ENCODE data around the gene PCDHA9.
"Not testable (repeated sequence)": the region's sequence is repeated elsewhere in the genome, so short reads cannot be mapped to it uniquely, and the experiment has no call there.

PCDHA9 gene

DNA sequence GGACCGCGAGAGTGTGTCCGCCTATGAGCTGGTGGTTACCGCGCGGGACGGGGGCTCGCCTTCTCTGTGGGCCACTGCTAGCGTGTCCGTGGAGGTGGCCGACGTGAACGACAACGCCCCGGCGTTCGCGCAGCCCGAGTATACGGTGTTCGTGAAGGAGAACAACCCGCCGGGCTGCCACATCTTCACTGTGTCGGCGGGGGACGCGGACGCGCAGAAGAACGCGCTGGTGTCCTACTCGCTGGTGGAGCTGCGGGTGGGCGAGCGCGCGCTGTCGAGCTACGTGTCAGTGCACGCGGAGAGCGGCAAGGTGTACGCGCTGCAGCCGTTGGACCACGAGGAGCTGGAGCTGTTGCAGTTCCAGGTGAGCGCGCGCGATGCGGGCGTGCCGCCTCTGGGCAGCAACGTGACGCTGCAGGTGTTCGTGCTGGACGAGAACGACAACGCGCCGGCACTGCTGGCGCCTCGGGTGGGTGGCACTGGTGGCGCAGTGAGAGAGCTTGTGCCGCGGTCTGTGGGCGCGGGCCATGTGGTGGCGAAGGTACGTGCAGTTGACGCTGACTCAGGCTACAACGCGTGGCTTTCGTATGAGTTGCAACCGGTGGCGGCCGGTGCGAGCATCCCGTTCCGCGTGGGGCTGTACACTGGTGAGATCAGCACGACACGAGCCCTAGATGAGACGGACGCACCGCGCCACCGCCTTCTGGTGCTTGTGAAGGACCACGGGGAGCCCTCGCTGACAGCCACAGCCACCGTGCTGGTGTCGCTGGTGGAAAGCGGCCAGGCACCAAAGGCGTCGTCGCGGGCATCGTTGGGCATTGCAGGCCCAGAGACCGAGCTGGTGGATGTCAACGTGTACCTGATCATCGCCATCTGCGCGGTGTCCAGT, 12.3 kb upstream of the PCDHA9 start:
- DNase-seq (ENCODE audit: low spot score) = no peak

DNA sequence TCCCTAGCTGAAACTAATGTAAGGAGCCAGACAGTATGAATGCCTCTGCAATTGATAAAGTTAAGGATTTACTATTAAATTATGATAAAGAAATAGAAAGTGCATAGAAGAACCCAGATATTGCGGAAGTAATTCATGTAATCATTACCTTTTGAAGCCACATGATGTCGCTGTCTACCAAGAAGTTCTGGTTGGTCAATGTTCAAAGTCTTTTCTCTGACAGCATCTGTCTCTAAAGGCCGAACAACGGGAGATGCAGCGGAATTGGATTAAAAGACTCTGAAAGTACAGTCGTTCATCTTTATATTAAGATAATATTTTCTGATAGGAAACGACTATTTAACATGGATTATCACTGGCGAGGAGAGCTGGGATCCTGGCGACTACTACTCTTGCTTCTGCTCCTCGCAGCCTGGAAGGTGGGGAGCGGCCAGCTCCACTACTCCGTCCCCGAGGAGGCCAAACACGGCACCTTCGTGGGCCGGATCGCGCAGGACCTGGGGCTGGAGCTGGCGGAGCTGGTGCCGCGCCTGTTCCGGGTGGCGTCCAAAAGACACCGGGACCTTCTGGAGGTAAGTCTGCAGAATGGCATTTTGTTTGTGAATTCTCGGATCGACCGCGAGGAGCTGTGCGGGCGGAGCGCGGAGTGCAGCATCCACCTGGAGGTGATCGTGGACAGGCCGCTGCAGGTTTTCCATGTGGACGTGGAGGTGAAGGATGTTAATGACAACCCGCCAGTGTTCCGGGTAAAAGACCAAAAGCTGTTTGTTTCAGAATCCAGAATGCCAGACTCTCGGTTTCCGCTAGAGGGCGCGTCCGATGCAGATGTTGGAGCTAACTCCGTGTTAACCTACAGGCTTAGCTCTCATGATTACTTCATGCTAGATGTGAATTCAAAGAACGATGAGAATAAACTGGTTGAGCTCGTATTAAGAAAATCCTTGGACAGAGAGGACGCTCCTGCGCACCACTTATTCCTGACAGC, 6.9 kb upstream of the PCDHA9 start, which contains the start of gene PCDHA8:
Gene PCDHA8 (plus strand): TSS at position 210 of the 985 bp plus-strand sequence. CDS start 135 bp downstream, at position 345.
- no peak for DNase-seq (ENCODE audit: low spot score)

DNA sequence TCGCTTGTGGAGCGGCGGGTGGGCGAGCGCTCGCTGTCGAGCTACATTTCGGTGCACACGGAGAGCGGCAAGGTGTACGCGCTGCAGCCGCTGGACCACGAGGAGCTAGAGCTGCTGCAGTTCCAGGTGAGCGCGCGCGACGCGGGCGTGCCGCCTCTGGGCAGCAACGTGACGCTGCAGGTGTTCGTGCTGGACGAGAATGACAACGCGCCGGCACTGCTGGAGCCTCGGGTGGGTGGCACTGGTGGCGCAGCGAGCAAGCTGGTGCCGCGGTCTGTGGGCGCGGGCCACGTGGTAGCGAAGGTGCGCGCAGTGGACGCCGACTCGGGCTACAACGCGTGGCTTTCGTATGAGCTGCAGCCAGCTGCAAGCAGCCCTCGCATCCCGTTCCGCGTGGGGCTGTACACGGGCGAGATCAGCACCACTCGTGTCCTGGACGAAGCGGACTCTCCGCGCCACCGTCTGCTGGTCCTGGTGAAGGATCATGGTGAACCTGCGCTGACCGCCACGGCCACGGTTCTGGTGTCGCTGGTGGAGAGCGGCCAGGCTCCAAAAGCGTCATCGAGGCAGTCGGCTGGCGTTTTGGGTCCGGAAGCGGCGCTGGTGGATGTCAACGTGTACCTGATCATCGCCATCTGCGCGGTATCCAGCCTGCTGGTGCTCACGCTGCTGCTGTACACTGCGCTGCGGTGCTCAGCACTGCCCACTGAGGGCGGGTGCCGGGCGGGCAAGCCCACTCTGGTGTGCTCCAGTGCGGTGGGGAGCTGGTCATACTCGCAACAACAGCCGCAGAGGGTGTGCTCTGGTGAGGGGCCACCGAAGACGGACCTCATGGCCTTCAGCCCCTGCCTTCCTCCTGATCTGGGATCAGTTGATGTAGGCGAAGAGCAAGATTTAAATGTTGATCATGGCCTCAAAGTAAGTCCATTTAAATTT, 5.1 kb upstream of the PCDHA9 start:
- DNase-seq (ENCODE audit: low spot score) = no peak

DNA sequence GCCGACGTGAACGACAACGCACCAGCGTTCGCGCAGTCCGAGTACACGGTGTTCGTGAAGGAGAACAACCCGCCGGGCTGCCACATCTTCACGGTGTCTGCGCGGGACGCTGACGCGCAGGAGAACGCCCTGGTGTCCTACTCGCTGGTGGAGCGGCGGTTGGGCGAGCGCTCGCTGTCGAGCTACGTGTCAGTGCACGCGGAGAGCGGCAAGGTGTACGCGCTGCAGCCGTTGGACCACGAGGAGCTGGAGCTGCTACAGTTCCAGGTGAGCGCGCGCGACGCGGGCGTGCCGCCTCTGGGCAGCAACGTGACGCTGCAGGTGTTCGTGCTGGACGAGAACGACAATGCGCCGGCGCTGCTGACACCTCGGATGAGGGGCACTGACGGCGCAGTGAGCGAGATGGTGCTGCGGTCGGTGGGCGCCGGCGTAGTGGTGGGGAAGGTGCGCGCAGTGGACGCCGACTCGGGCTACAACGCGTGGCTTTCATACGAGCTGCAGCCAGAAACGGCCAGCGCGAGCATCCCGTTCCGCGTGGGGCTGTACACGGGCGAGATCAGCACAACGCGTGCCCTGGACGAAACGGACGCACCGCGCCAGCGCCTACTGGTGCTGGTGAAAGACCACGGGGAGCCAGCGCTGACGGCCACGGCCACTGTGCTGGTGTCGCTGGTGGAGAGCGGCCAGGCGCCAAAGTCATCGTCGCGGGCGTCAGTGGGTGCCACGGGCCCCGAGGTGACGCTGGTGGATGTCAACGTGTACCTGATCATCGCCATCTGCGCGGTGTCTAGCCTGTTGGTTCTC, 1.9 kb downstream of the PCDHA9 start:
- DNase-seq (ENCODE audit: low spot score) = not testable (repeated sequence)

DNA sequence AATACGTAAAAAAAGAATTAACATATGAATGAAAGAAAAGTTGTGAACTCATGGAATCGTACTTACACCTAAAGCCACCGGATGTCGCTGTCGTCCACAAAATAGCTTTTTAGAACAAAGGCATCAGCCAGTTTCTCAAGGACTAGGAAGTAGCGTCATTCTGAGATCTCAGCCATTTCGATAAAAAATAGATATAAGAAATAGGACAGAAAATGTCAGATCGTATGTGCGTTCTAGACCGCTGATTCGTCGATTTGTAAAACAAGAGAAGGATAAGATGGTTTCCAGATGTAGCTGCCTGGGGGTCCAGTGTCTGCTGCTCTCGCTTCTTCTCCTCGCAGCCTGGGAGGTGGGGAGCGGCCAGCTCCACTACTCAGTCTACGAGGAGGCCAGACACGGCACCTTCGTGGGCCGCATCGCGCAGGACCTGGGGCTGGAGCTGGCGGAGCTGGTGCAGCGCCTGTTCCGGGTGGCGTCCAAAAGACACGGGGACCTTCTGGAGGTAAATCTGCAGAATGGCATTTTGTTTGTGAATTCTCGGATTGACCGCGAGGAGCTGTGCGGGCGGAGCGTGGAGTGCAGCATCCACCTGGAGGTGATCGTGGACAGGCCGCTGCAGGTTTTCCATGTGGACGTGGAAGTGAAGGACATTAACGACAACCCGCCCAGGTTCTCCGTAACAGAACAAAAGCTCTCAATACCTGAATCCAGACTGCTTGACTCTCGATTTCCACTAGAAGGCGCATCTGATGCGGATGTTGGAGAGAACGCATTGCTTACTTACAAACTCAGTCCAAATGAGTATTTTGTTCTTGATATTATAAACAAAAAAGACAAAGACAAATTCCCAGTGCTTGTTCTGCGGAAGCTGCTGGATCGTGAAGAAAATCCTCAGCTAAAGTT, 7.8 kb downstream of the PCDHA9 start, which contains the start of gene PCDHA10:
Gene PCDHA10 (plus strand): TSS at position 126 of the 903 bp plus-strand sequence. CDS start 152 bp downstream, at position 278.
- no peak for DNase-seq (ENCODE audit: low spot score)

DNA sequence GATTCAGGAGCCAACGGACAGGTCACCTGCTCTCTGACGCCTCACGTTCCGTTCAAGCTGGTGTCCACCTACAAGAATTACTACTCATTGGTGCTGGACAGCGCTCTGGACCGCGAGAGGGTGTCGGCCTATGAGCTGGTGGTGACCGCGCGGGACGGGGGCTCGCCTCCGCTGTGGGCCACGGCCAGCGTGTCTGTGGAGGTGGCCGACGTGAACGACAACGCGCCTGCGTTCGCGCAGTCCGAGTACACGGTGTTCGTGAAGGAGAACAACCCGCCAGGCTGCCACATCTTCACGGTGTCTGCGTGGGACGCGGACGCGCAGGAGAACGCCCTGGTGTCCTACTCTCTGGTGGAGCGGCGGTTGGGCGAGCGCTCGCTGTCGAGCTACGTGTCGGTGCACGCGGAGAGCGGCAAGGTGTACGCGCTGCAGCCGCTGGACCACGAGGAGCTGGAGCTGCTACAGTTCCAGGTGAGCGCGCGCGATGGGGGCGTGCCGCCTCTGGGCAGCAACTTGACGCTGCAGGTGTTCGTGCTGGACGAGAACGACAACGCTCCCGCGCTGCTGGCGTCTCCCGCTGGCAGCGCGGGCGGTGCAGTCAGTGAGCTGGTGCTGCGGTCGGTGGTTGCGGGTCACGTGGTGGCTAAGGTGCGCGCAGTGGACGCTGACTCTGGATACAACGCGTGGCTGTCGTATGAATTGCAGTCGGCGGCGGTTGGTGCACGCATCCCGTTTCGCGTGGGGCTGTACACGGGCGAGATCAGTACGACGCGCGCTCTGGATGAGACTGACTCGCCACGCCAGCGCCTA, 9.2 kb downstream of the PCDHA9 start:
- no peak for DNase-seq (ENCODE audit: low spot score)

DNA sequence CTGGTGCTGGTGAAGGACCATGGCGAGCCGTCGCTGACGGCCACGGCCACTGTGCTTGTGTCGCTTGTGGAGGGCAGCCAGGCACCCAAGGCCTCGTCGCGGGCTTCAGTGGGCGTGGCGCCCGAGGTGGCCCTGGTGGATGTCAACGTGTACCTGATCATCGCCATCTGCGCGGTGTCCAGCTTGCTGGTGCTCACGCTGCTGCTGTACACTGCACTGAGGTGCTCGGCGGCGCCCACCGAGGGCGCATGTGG, 9.7 kb downstream of the PCDHA9 start:
- no peak for DNase-seq (ENCODE audit: low spot score)

DNA sequence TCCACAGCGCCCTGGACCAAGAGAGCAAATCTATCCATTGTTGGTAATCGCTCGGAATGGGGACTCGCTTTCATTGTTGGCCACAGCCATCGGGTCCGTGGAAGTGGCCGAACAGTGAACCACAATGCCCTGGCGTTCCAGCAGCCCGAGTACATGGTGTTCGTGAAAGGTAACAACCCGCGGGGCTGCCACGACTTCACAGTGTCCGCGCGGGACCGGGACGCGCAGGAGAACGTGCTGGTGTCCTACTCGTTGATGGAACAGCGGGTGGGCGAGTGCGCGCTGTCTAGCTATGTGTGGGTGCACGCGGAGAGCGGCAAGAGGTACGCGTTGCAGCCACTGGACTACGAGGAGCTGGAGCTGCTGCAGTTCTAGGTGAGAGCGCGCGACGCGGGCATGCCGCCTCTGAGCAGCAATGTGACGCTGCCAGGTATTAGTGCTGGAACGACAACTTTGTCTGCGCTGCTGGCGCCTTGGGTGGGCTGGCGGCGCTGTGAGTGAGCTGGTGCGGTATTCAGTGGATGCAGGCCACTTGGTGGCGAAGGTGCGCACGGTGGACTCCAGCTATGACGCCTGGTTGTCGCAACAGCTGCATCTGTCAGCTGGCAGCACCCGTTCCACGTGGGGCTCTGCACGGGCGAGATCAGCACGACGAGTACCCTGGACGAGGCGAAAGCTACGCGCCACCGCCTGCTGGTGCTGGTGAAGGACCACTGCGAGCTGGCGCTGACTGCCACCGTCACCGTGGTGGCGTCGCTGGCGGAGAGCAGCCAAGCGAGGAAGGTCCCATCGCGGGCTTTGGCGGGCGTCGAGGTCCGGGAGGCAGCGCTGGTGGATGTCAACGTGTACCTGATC, 14.5 kb downstream of the PCDHA9 start:
- DNase-seq (ENCODE audit: low spot score) = no peak

DNA sequence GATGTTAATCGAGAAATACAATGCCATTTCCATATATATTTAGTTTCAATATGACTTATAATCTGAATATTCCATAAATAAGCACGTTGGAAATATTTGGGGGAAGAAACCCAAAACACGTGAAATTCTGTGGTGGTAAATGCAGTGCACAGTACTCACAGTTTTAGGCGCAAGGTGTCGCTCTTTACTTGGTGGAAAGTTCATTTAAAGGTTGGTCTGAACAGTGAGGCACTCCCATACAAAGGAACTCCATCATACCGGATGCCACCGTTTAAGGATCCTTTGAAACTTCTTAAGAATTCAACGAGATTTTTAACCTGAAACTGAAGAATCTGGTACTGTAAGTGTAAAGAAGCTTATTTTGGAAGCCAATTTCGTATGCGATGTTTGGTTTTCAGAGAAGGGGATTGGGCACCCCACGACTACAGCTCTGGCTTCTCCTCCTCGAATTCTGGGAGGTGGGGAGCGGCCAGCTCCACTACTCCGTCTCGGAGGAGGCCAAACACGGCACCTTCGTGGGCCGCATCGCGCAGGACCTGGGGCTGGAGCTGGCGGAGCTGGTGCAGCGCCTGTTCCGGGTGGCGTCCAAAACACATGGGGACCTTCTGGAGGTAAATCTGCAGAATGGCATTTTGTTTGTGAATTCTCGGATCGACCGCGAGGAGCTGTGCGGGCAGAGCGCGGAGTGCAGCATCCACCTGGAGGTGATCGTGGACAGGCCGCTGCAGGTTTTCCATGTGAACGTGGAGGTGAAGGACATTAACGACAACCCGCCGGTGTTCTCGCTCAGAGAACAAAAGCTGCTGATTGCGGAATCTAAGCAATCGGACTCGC, 20.8 kb downstream of the PCDHA9 start, which contains the start of gene PCDHA11:
Gene PCDHA11 (plus strand): TSS at position 237 of the 834 bp plus-strand sequence. CDS start 147 bp downstream, at position 384.
- DNase-seq (ENCODE audit: low spot score) = no peak

DNA sequence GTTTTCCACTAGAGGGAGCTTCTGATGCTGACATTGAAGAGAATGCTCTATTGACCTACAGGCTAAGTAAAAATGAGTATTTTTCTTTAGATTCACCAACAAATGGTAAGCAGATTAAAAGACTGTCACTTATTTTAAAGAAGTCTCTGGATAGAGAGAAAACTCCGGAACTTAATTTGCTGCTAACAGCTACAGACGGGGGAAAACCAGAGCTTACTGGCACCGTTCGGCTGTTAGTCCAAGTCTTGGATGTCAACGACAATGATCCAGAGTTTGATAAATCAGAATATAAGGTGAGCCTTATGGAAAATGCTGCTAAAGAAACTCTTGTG, 21.3 kb downstream of the PCDHA9 start:
- DNase-seq (ENCODE audit: low spot score) = no peak

DNA sequence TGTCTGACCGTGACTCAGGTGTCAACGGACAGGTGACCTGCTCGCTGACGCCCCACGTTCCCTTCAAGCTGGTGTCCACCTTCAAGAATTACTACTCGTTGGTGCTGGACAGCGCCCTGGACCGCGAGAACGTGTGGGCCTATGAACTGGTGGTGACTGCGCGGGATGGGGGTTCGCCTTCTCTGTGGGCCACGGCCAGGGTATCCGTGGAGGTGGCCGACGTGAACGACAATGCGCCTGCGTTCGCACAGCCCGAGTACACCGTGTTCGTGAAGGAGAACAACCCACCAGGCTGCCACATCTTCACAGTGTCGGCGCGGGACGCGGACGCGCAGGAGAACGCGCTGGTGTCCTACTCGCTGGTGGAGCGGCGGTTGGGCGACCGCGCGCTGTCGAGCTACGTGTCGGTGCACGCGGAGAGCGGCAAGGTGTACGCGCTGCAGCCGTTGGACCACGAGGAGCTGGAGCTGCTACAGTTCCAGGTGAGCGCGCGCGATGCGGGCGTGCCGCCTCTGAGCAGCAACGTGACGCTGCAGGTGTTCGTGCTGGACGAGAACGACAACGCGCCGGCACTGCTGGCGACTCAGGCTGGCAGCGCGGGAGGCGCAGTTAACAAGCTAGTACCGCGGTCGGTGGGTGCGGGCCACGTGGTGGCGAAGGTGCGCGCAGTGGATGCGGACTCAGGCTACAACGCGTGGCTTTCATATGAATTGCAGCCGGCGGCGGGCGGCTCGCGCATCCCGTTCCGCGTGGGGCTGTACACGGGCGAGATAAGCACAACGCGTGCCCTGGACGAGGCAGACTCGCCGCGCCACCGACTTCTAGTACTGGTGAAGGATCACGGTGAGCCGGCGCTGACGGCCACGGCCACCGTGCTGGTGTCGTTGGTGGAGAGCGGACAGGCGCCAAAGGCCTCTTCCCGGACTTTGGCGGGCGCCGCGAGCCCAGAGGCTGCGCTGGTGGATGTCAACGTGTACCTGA, 22.3 kb downstream of the PCDHA9 start:
- no peak for DNase-seq (ENCODE audit: low spot score)

DNA sequence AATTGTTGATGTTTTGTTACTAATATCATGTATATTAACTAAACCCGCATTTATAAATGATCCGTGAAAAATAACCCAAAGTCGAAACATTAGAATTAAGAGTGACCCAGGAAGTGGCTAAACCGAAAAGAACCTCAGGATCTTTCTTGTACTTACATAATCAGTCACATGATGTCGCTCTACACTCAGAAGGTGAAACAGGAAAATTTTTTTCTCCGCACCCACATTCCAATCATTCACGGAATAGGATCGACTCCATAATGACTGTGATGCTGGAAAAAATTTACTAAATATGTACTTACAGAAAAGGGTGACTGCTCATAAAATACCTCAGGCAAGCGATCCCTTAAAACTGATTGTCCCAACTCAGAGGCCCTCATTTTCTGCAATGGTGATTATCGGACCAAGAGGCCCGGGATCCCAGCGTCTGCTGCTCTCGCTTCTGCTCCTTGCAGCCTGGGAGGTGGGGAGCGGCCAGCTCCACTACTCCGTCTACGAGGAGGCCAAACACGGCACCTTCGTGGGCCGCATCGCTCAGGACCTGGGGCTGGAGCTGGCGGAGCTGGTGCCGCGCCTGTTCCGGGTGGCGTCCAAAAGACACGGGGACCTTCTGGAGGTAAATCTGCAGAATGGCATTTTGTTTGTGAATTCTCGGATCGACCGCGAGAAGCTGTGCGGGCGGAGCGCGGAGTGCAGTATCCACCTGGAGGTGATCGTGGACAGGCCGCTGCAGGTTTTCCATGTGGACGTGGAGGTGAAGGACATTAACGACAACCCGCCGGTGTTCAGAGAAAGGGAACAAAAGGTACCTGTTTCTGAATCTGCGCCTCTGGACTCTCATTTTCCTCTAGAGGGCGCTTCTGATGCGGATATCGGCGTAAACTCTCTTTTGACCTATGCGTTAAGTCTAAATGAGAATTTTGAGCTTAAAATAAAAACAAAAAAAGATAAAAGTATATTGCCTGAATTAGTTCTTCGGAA, 27.2 kb downstream of the PCDHA9 start, which contains the start of gene PCDHA12:
Gene PCDHA12 (plus strand): TSS at position 224 of the 981 bp plus-strand sequence. CDS start 165 bp downstream, at position 389.
- no peak for DNase-seq (ENCODE audit: low spot score)

DNA sequence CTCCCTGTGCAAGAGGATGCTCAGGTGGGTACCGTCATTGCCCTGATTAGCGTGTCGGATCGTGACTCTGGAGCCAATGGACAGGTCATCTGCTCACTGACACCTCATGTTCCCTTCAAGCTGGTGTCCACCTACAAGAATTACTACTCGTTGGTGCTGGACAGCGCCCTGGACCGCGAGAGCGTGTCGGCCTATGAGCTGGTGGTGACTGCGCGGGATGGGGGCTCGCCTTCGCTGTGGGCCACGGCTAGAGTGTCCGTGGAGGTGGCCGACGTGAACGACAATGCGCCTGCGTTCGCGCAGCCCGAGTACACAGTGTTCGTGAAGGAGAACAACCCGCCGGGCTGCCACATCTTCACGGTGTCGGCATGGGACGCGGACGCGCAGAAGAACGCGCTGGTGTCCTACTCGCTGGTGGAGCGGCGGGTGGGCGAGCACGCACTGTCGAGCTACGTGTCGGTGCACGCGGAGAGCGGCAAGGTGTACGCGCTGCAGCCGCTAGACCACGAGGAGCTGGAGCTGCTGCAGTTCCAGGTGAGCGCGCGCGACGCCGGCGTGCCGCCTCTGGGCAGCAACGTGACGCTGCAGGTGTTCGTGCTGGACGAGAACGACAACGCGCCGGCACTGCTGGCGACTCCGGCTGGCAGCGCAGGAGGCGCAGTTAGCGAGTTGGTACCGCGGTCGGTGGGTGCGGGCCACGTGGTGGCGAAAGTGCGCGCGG, 28.5 kb downstream of the PCDHA9 start:
- DNase-seq (ENCODE audit: low spot score) = not testable (repeated sequence)

DNA sequence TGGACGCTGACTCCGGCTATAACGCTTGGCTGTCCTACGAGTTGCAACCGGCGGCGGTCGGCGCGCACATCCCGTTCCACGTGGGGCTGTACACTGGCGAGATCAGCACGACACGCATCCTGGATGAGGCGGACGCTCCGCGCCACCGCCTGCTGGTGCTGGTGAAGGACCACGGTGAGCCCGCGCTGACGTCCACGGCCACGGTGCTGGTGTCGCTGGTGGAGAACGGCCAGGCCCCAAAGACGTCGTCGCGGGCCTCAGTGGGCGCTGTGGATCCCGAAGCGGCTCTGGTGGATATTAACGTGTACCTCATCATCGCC, 29.0 kb downstream of the PCDHA9 start:
- DNase-seq (ENCODE audit: low spot score) = no peak

Measured in AG20443 (cell line).